DND-41 (cell line): ENCODE measurements around the gene PLA2G15.
"Not testable (repeated sequence)": the region's sequence is repeated elsewhere in the genome, so short reads cannot be mapped to it uniquely, and the experiment has no call there.

Source experiments
- ATAC-seq: fragments of 200-7000 bp; cut with Tn5 transposase; 3 replicates; pipeline ENCODE4 v1.9.1; 2021; ENCODE audit warnings: low read depth; ENCODE audit not compliant: insufficient read depth
- DNase-seq: peaks from one replicate; pipeline ENCODE4 v3.0.0-alpha.2; 2020
- H2AFZ ChIP-seq: 2 replicates; pipeline ENCODE4 v1.6.0; 2012; ENCODE audit warnings: low read depth, low read length
- H3K27ac ChIP-seq: 2 replicates; pipeline ENCODE4 v1.5.1; 2012; ENCODE audit warnings: low read length, inconsistent platforms
- H3K27me3 ChIP-seq: fragments of 200-600 bp; sonication (generic); 2 replicates; pipeline ENCODE4 v1.6.0; 2012; ENCODE audit warnings: low read length, mild to moderate bottlenecking, inconsistent platforms; ENCODE audit not compliant: insufficient read depth, poor library complexity
- H3K36me3 ChIP-seq: 2 replicates; pipeline ENCODE4 v1.5.1; 2012; ENCODE audit warnings: low read length, inconsistent platforms; ENCODE audit not compliant: insufficient read depth
- H3K4me1 ChIP-seq: 2 replicates; pipeline ENCODE4 v1.5.1; 2012; ENCODE audit warnings: mild to moderate bottlenecking, low read length; ENCODE audit not compliant: insufficient read depth
- H3K4me2 ChIP-seq: 2 replicates; pipeline ENCODE4 v1.6.0; 2012; ENCODE audit warnings: mild to moderate bottlenecking, moderate library complexity, low read length, inconsistent platforms; ENCODE audit not compliant: insufficient read depth
- H3K4me3 ChIP-seq, 2 experiments: fragments of 200-600 bp in 1 of 2; shearing (Covaris generic) in 1 of 2; 2 replicates each; pipeline ENCODE4 v1.5.1; 2012 to 2016; ENCODE audit warnings: inconsistent platforms in 2 of 2, low read length in 2 of 2, mild to moderate bottlenecking in 2 of 2, low read depth in 1 of 2, moderate library complexity in 1 of 2
- H3K79me2 ChIP-seq: 2 replicates; pipeline ENCODE4 v1.6.0; 2012; ENCODE audit warnings: low read length, inconsistent platforms; ENCODE audit not compliant: insufficient read depth
- H3K9ac ChIP-seq: 2 replicates; pipeline ENCODE4 v1.6.0; 2012; ENCODE audit warnings: low read depth, mild to moderate bottlenecking, inconsistent platforms, low read length, moderate library complexity
- H3K9me3 ChIP-seq: 2 replicates; pipeline ENCODE4 v1.5.1; 2012; ENCODE audit warnings: low read length, moderate library complexity, mild to moderate bottlenecking, inconsistent platforms; ENCODE audit not compliant: insufficient read depth, severe bottlenecking
- H4K20me1 ChIP-seq: 2 replicates; pipeline ENCODE4 v1.6.0; 2012; ENCODE audit warnings: low read length; ENCODE audit not compliant: insufficient read depth
- EZH2 ChIP-seq: IDR thresholded peaks from 3 replicates; pipeline ENCODE4 v1.6.1; 2012; ENCODE audit warnings: borderline replicate concordance, low read depth, mild to moderate bottlenecking, moderate library complexity, low read length, inconsistent platforms; ENCODE audit not compliant: severe bottlenecking
- TF ChIP-seq, protein P1 (sequence below): IDR thresholded peaks from 2 replicates; pipeline ENCODE4 v1.5.1; 2012; ENCODE audit warnings: borderline replicate concordance, low read length, moderate library complexity, mild to moderate bottlenecking; ENCODE audit not compliant: poor library complexity, severe bottlenecking; ENCODE audit errors: extremely low read depth

Gene PLA2G15

DNA sequence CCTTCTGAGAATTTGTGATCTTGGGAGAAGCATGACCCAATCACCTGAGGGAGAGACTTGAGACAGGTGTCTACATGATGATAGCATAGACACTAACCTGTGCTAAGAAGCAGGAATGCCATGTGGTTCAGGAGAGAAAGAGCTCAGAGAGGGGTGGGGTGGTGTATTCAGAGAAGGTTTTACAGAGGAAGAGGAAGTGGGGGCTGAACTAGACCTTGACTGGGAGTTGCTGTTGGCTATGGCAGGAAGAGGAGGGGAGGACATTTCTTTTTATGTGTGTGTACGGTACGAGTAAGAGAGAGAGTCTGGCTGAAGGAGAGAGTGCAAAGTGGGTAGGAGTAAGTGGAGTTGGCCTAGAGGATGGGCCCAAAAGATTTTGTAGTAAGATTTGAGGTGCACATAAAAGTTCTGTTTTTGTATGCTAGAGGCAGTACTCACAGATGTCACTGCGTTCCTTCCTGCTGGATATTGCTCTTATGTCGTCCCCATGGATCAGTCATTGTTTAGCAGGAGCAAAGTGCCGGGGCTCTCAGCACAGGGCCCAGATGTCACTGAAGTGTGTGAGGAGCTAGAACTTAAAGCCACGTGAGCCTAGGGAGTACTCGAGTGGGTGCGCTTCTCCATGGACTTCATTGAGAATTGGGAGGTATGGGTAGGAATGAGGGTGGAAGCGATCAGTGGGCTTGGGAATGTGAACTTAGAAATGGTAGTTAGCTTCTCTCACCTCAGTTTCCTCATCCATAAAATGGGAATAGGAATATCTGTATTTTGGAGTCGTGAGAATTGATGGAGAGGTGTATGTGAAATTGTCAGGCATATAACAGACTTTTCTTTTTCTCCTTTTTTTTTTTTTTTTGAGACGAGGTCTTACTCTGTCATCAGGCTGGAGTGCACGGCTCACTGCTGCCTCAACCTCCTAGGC lies 41.2 kb downstream of the PLA2G15 start:
- Histone ChIP-seq H3K27me3 (no peaks in the 10 kb centered on the region), H3K27ac (peak overlapping the region; percentile 74), H2AFZ (no peak overlapping the region), H3K9me3 (no peaks in the 10 kb centered on the region), H3K4me1 (peaks cover 46% of the 10 kb centered on the region), H3K79me2 (peaks cover 91% of the 10 kb centered on the region), H4K20me1 (peaks cover 32% of the 10 kb centered on the region), H3K36me3 (peaks cover 86% of the 10 kb centered on the region), H3K9ac (peak overlapping the region; percentile 33), H3K4me2 (peak overlapping the region; percentile 50; the same call in 1 of the 2 replicates), H3K4me3 (peak overlapping the region in 1 of 2 experiments; percentile 27; a peak in 2 of 4 replicates)
- DNase-seq (peak; percentile 70), ATAC-seq (peak; percentile 94)
- no peak for TF ChIP-seq EZH2
- TF ChIP-seq, protein P1, sequence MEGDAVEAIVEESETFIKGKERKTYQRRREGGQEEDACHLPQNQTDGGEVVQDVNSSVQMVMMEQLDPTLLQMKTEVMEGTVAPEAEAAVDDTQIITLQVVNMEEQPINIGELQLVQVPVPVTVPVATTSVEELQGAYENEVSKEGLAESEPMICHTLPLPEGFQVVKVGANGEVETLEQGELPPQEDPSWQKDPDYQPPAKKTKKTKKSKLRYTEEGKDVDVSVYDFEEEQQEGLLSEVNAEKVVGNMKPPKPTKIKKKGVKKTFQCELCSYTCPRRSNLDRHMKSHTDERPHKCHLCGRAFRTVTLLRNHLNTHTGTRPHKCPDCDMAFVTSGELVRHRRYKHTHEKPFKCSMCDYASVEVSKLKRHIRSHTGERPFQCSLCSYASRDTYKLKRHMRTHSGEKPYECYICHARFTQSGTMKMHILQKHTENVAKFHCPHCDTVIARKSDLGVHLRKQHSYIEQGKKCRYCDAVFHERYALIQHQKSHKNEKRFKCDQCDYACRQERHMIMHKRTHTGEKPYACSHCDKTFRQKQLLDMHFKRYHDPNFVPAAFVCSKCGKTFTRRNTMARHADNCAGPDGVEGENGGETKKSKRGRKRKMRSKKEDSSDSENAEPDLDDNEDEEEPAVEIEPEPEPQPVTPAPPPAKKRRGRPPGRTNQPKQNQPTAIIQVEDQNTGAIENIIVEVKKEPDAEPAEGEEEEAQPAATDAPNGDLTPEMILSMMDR = no peak

DNA sequence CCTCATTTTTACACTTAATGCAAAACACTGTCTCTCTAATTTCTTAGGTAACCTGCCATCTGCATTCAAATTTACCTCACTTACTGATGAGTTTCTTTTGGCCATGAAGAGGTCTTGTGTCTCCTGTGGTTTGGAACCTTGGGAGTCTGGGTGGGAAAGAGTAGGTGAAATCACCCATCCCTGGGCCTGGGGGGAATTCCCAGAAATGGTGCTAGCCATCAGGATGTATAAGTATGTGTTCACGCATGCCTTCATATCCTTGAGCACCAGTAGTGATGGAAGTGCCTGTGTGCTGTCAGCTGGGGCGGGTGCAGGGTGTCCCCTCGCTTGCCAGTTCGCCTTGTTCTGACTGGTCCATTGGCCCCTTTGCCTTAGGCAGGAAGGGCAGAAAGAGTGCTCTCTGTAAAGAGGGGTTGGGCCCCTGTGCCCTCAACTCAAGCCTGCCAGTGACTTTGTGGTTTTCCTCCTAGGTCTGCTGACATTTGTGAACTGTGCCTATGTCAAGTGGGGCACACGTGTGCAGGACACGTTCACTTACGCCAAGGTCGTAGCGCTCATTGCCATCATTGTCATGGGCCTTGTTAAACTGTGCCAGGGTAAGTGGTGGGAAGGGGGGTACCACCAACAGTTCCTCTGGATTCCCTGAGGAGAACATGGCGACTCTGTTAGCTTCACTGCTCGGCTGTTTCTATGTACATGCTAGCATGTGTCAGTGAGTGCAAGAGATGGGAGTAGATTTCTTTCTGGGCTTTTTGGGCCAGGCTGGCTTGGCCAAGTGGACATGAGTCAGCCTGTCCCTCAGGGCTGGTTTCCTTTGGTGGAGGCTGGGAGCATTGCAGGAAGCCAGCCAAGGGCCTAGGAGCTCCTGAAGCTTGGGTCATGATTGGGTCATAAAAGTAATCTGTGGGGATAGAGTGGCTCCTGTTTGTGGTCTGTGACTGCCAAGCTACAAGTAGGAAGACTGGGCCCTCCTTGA lies 42.4 kb downstream of the PLA2G15 start:
- Histone ChIP-seq H3K9ac (no peak overlapping the region; the same call in 1 of the 2 replicates), H3K36me3 (peaks cover 86% of the 10 kb centered on the region), H3K4me2 (no peak overlapping the region), H2AFZ (no peak overlapping the region), H4K20me1 (peaks cover 36% of the 10 kb centered on the region), H3K79me2 (peaks cover 87% of the 10 kb centered on the region), H3K27me3 (no peaks in the 10 kb centered on the region), H3K4me1 (peaks cover 46% of the 10 kb centered on the region), H3K9me3 (no peaks in the 10 kb centered on the region), H3K4me3 (no peak overlapping the region), H3K27ac (peak overlapping the region; percentile 54; the same call in 1 of the 2 replicates)
- ATAC-seq (peak; percentile 27; the same call in 1 of the 3 replicates), DNase-seq (peak; percentile 32)
- TF ChIP-seq, protein P1 = no peak
- TF ChIP-seq EZH2 = no peak

DNA sequence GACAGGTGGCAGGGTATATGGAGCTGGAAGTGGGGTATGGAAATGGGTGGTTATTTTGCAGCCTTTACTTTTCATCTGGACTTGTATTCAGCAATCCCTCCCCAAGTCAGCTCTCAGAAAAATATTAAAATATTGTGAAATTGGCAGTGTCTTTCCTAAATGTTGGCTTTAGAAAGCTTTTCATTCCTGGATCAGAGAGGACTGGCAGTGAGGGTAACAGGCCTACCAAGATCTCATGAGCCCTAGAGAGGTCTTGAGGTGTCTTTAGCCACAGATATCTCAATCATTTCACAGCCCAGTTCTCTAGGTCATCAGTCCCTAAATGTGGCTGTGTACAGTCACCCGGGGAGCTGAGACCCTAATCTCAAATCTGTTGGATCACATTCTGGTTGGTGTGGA lies 43.1 kb downstream of the PLA2G15 start:
- peaks cover 43% of the 10 kb centered on the region for H3K4me1 ChIP-seq
- H3K27ac ChIP-seq = no peak overlapping the region
- H3K4me2 ChIP-seq = no peak overlapping the region

DNA sequence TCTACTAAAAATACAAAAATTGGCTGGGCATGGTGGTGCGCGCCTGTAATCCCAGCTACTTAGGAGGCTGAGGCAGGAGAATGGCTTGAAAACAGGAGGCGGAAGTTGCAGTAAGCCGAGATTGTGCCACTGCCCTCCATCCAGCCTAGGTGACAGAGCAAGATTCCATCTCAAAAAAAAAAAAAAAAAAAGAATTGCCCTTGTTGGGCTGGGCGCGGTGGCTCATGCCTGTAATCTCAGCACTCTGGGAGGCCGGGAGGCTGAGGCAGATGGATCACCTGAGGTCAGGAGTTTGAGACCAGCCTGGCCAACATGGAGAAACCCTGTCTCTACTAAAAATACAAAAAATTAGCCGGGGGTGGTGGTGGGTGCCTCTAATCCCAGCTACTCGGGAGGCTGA lies 43.6 kb downstream of the PLA2G15 start:
- not testable (repeated sequence) for H3K27me3 ChIP-seq, H3K4me3 ChIP-seq, H3K9me3 ChIP-seq, ATAC-seq, H3K27ac ChIP-seq, H3K4me2 ChIP-seq, H2AFZ ChIP-seq, H3K9ac ChIP-seq, DNase-seq
- Histone ChIP-seq H3K79me2 (peaks cover 81% of the 10 kb centered on the region), H4K20me1 (peaks cover 39% of the 10 kb centered on the region), H3K36me3 (peaks cover 86% of the 10 kb centered on the region), H3K4me1 (peaks cover 38% of the 10 kb centered on the region)

More for the DNA sequence above, 43.1 kb downstream of the PLA2G15 start:
- H3K79me2 ChIP-seq = peaks cover 85% of the 10 kb centered on the region
- H3K36me3 ChIP-seq = peaks cover 86% of the 10 kb centered on the region
- no peaks in the 10 kb centered on the region for H3K9me3 ChIP-seq
- peaks cover 34% of the 10 kb centered on the region for H4K20me1 ChIP-seq
- no peaks in the 10 kb centered on the region for H3K27me3 ChIP-seq
- H3K9ac ChIP-seq = no peak overlapping the region
- no peak for TF ChIP-seq EZH2
- TF ChIP-seq, protein P1 = no peak
- no peak overlapping the region for H2AFZ ChIP-seq
- H3K4me3 ChIP-seq = no peak overlapping the region
- DNase-seq (no peak), ATAC-seq (no peak)
